Measurements from ENCODE around the gene NINJ2.
"Not testable (repeated sequence)": the region's sequence is repeated elsewhere in the genome, so short reads cannot be mapped to it uniquely, and the experiment has no call there.

NINJ2 gene

GRCh38 chr12:663293-663871, at the start of gene NINJ2:
Gene NINJ2 (minus strand): TSS chr12:663445. CDS start chr12:663360, 85 bp downstream.
- DNase-seq (ENCODE audit: low read depth): no peak

GRCh38 chr12:712172-712863, 49.1 kb upstream of the NINJ2 start:
- peak; percentile 29 for DNase-seq (ENCODE audit: low read depth)

GRCh38 chr12:709455-710020, 46.3 kb upstream of the NINJ2 start:
- no peak for DNase-seq (ENCODE audit: low read depth)

GRCh38 chr12:708084-708483, 44.8 kb upstream of the NINJ2 start:
- not testable (repeated sequence) for DNase-seq (ENCODE audit: low read depth)

GRCh38 chr12:704516-705242, 41.4 kb upstream of the NINJ2 start:
- DNase-seq (ENCODE audit: low read depth): no peak

GRCh38 chr12:701896-702539, 38.8 kb upstream of the NINJ2 start:
- no peak for DNase-seq (ENCODE audit: low read depth)

GRCh38 chr12:700016-700415, 36.8 kb upstream of the NINJ2 start:
- DNase-seq (ENCODE audit: low read depth): no peak

GRCh38 chr12:698222-698621, 35.0 kb upstream of the NINJ2 start:
- not testable (repeated sequence) for DNase-seq (ENCODE audit: low read depth)

- no peak for DNase-seq (ENCODE audit: low read depth)
Measured at GRCh38 chr12:697481-697880, 34.2 kb upstream of the NINJ2 start.

GRCh38 chr12:694734-695503, 31.7 kb upstream of the NINJ2 start:
- DNase-seq (ENCODE audit: low read depth): no peak

GRCh38 chr12:693934-694533, 30.8 kb upstream of the NINJ2 start:
- no peak for DNase-seq (ENCODE audit: low read depth)

GRCh38 chr12:692274-692673, 29.0 kb upstream of the NINJ2 start:
- DNase-seq (ENCODE audit: low read depth): no peak

GRCh38 chr12:690466-690865, 27.2 kb upstream of the NINJ2 start:
- DNase-seq (ENCODE audit: low read depth): peak; percentile 52

- no peak for DNase-seq (ENCODE audit: low read depth)
Measured at GRCh38 chr12:685388-685787, 22.1 kb upstream of the NINJ2 start.

- no peak for DNase-seq (ENCODE audit: low read depth)
Measured at GRCh38 chr12:684416-684815, 21.2 kb upstream of the NINJ2 start.

GRCh38 chr12:681568-682256, 18.5 kb upstream of the NINJ2 start:
- DNase-seq (ENCODE audit: low read depth): no peak

- DNase-seq (ENCODE audit: low read depth): no peak
Measured at GRCh38 chr12:678747-679712, 15.8 kb upstream of the NINJ2 start.

GRCh38 chr12:675562-675961, 12.3 kb upstream of the NINJ2 start:
- no peak for DNase-seq (ENCODE audit: low read depth)

- DNase-seq (ENCODE audit: low read depth): peak; percentile 58
Measured at GRCh38 chr12:674272-674781, 11.1 kb upstream of the NINJ2 start.
